ENCODE data around the gene AFM. TPM values are rescaled to one million over a fixed set of nuclear protein-coding genes. Genes with fewer than 3 reads are reported as not detected.

AFM gene, protein sequence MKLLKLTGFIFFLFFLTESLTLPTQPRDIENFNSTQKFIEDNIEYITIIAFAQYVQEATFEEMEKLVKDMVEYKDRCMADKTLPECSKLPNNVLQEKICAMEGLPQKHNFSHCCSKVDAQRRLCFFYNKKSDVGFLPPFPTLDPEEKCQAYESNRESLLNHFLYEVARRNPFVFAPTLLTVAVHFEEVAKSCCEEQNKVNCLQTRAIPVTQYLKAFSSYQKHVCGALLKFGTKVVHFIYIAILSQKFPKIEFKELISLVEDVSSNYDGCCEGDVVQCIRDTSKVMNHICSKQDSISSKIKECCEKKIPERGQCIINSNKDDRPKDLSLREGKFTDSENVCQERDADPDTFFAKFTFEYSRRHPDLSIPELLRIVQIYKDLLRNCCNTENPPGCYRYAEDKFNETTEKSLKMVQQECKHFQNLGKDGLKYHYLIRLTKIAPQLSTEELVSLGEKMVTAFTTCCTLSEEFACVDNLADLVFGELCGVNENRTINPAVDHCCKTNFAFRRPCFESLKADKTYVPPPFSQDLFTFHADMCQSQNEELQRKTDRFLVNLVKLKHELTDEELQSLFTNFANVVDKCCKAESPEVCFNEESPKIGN
- total RNA-seq: not detected

DNA sequence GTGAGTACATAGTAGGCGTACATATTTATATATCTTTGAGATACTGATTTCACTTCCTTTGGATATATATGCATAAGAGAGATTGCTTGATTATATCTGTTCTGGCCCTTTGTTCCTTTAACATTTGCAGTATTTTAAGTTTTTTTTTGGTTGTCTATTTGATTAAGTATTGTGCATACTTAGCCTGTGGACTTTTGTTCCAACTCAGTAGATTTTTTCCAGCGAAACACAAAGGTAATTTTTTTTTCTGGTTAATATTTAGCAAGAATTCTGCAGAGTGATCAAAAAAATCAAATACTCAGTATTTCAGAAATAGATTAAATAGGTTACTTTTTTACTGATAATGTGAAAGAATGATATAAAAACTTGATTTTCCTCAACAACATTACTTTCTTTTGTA lies at the start of gene AFM:
Gene AFM, plus strand, starts transcription at position 388 of the 400 bp plus-strand sequence. CDS start 31 bp downstream, outside the sequence.
- Mint-ChIP-seq H3K4me3 (no peak within 1 kb of the TSS), H3K27ac (no peak within 1 kb of the TSS), H3K9me3 (no peaks in the 10 kb centered on the region), H3K4me1 (ENCODE audit: low read depth) (no peaks in the 10 kb centered on the region), H3K36me3 (no peaks in the 10 kb centered on the region), H3K27me3 (peaks cover 4% of the 10 kb centered on the region)
- no peak for DNase-seq
- ChIA-PET POLR2A (no interaction called here), CTCF (no interaction called here)
- intact Hi-C loops (cut with micrococcal nuclease): no loop called here

DNA sequence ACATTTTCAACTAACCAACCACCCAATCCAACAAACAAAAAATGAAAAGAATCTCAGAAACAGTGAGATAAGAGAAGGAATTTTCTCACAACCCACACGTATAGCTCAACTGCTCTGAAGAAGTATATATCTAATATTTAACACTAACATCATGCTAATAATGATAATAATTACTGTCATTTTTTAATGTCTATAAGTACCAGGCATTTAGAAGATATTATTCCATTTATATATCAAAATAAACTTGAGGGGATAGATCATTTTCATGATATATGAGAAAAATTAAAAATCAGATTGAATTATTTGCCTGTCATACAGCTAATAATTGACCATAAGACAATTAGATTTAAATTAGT lies 49.8 kb upstream of the AFM start:
- no peaks in the 10 kb centered on the region for H3K9me3 Mint-ChIP-seq
- H3K4me1 Mint-ChIP-seq (ENCODE audit: low read depth): no peaks in the 10 kb centered on the region
- peaks cover 6% of the 10 kb centered on the region for H3K27me3 Mint-ChIP-seq
- H3K4me3 Mint-ChIP-seq: no peak overlapping the region
- DNase-seq: no peak
- intact Hi-C loops (cut with micrococcal nuclease): no loop called here
- ChIA-PET CTCF (interaction anchor here (3.7 kb wide), 1 partner anchor 15 kb away, joined by 13 read pairs; no protein-coding TSS in a partner anchor), POLR2A (no interaction called here)
- H3K36me3 Mint-ChIP-seq: no peaks in the 10 kb centered on the region
- no peak overlapping the region for H3K27ac Mint-ChIP-seq

DNA sequence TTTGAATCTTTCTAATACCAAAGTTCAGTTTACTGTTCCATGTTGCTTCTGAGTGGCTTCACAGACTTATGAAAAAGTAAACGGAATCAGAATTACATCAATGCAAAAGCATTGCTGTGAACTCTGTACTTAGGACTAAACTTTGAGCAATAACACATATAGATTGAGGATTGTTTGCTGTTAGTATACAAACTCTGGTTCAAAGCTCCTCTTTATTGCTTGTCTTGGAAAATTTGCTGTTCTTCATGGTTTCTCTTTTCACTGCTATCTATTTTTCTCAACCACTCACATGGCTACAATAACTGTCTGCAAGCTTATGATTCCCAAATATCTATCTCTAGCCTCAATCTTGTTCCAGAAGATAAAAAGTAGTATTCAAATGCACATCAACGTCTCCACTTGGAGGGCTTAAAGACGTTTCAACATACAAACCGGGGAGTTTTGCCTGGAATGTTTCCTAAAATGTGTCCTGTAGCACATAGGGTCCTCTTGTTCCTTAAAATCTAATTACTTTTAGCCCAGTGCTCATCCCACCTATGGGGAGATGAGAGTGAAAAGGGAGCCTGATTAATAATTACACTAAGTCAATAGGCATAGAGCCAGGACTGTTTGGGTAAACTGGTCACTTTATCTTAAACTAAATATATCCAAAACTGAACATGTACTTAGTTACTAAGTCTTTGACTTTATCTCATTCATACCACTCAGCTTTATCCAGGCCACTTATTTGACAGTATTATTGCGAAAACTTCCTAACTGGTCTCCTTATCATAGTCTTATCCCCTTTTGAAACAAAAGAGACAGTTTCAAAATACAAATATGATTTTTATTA lies 49.2 kb upstream of the AFM start:
- no peak overlapping the region for H3K4me3 Mint-ChIP-seq
- no peaks in the 10 kb centered on the region for H3K4me1 Mint-ChIP-seq (ENCODE audit: low read depth)
- CTCF ChIA-PET: interaction anchor here (3.7 kb wide), 1 partner anchor 14 kb away, joined by 13 read pairs; no protein-coding TSS in a partner anchor
- POLR2A ChIA-PET: no interaction called here
- peaks cover 6% of the 10 kb centered on the region for H3K27me3 Mint-ChIP-seq
- no peak for DNase-seq
- H3K9me3 Mint-ChIP-seq: no peaks in the 10 kb centered on the region
- H3K27ac Mint-ChIP-seq: no peak overlapping the region
- intact Hi-C loops (cut with micrococcal nuclease): no loop called here
- no peaks in the 10 kb centered on the region for H3K36me3 Mint-ChIP-seq

DNA sequence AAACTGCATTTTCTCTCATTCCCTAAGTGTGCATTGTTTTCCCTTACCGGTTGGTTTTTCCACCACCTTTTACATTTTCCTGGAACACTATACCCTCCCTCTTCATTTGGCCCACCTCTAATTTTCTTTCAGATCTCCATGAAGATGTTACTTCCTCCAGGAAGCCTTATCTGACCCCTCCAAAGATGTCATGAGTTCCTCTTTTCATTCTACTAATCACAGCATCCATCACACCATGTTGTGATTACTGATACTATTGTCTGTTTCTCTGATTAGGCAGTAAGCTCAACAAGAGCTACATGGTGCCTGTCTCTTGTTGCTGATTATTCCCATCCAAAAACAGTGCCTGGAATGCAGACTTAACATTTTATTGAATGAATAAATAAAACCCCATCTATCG lies 48.4 kb upstream of the AFM start:
- peaks cover 6% of the 10 kb centered on the region for H3K27me3 Mint-ChIP-seq
- no peak overlapping the region for H3K27ac Mint-ChIP-seq
- H3K4me1 Mint-ChIP-seq (ENCODE audit: low read depth): no peaks in the 10 kb centered on the region
- no peak overlapping the region for H3K4me3 Mint-ChIP-seq
- ChIA-PET POLR2A (no interaction called here), CTCF (interaction anchor here (3.7 kb wide), 1 partner anchor 13 kb away, joined by 13 read pairs; no protein-coding TSS in a partner anchor)
- intact Hi-C loops (cut with micrococcal nuclease): no loop called here
- no peaks in the 10 kb centered on the region for H3K36me3 Mint-ChIP-seq
- no peaks in the 10 kb centered on the region for H3K9me3 Mint-ChIP-seq
- no peak for DNase-seq

DNA sequence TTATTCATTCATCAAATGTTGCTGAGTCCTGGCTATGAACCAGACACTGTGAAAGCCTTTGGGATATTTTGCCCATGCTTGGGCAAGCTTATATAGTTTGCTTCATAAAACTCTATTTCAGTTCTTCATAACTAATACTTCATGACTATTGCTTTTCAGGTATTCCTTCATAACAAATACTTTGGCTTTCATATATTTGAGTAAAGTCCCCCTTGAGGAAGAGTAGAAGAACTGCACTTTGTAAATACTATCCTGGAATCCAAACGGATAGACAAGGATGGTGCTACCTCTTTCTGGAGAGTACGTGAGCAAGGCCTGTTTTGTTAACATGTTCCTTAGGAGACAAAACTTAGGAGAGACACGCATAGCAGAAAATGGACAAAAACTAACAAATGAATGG lies 47.2 kb upstream of the AFM start:
- intact Hi-C loops (cut with micrococcal nuclease): no loop called here
- H3K4me3 Mint-ChIP-seq: no peak overlapping the region
- ChIA-PET CTCF (interaction anchor here (0.7 to 1.3 kb wide), 2 partner anchors 12 to 206 kb away, joined by 3 to 6 read pairs; no protein-coding TSS in a partner anchor), POLR2A (no interaction called here)
- H3K27ac Mint-ChIP-seq: no peak overlapping the region
- no peak for DNase-seq
- H3K4me1 Mint-ChIP-seq (ENCODE audit: low read depth): no peaks in the 10 kb centered on the region
- no peaks in the 10 kb centered on the region for H3K9me3 Mint-ChIP-seq
- peaks cover 6% of the 10 kb centered on the region for H3K27me3 Mint-ChIP-seq
- H3K36me3 Mint-ChIP-seq: no peaks in the 10 kb centered on the region

DNA sequence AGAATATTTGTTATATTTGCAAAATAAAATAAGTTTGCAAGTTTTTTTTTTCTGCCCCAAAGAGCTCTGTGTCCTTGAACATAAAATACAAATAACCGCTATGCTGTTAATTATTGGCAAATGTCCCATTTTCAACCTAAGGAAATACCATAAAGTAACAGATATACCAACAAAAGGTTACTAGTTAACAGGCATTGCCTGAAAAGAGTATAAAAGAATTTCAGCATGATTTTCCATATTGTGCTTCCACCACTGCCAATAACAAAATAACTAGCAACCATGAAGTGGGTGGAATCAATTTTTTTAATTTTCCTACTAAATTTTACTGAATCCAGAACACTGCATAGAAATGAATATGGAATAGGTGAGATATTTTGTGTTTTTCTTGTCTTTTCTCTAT lies 45.6 kb upstream of the AFM start, which contains the start of gene AFP:
Gene AFP, plus strand, starts transcription at position 238 of the 400 bp plus-strand sequence. Its CDS starts 42 bp downstream, at position 280.
- Mint-ChIP-seq H3K9me3 (no peaks in the 10 kb centered on the region), H3K36me3 (no peaks in the 10 kb centered on the region), H3K27me3 (peaks cover 4% of the 10 kb centered on the region), H3K4me1 (ENCODE audit: low read depth) (no peaks in the 10 kb centered on the region), H3K4me3 (no peak within 1 kb of the TSS), H3K27ac (no peak within 1 kb of the TSS)
- DNase-seq: no peak
- CTCF ChIA-PET: no interaction called here
- intact Hi-C loops (cut with micrococcal nuclease): no loop called here
- POLR2A ChIA-PET: no interaction called here

DNA sequence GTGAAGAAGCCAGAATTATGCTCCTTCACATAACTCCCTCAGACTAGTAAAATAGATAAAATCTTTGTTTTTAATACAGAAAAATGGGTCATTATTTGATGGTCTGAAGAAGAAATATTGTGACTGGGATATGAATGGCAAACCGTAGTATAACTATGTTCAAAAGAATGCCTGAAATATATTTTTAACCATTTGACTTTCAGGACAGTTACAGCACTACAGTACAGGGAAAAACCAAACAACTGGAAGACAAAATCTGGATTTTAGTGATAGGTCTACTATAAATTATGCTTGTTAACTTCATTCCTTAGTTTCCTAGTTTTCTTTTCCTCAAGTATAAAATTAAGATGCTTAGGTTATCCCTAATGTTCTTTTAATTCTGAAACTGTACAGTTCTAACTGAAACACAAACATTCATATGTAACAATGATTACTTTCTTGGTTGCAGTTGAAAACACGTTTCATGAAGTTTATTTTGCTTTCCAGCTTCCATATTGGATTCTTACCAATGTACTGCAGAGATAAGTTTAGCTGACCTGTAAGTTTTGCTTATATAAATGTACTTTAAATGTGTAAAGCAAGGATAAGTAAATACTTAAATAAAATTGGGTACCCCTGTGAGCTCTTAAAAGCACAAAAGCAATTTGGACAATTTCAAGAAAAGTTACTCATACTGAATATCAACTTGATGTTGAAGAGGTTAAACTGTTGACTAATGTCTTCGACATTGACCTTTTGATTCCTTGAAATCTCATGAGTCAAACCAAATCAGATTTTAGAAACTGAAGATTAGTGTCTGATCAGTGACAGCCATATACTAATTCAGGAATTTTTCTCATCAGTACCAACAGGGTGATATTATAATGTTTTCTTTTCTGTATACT lies 44.6 kb upstream of the AFM start:
- DNase-seq: no peak
- H3K36me3 Mint-ChIP-seq: no peaks in the 10 kb centered on the region
- H3K9me3 Mint-ChIP-seq: no peaks in the 10 kb centered on the region
- H3K27me3 Mint-ChIP-seq: peaks cover 7% of the 10 kb centered on the region
- H3K27ac Mint-ChIP-seq: no peak overlapping the region
- intact Hi-C loops (cut with micrococcal nuclease): no loop called here
- ChIA-PET POLR2A (no interaction called here), CTCF (no interaction called here)
- H3K4me3 Mint-ChIP-seq: no peak overlapping the region
- H3K4me1 Mint-ChIP-seq (ENCODE audit: low read depth): no peaks in the 10 kb centered on the region

DNA sequence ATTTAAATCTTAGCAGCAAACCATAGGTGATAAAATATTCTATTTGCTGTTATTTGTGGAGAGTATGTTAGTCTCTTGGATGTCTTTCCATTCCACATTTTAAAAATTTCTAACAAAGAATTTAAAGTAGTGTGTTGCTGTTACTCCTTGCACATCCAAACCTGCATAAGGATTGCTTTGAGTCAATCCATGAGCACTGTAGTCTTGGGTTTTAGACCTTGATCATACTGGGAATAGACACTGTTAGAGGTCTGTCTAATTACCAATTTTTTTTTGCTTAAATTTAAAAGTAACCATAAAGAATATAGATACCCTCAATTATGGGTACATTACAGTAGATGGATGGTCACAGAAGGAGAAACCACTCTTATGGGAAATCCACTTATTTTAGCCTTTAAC lies 44.0 kb upstream of the AFM start:
- Mint-ChIP-seq H3K4me3 (no peak overlapping the region), H3K27me3 (peaks cover 7% of the 10 kb centered on the region), H3K27ac (no peak overlapping the region), H3K36me3 (no peaks in the 10 kb centered on the region), H3K4me1 (ENCODE audit: low read depth) (no peaks in the 10 kb centered on the region), H3K9me3 (no peaks in the 10 kb centered on the region)
- POLR2A ChIA-PET: no interaction called here
- DNase-seq: no peak
- intact Hi-C loops (cut with micrococcal nuclease): no loop called here
- CTCF ChIA-PET: interaction anchor here (1.1 kb wide), 1 partner anchor 9 kb away, joined by 3 read pairs; no protein-coding TSS in a partner anchor

DNA sequence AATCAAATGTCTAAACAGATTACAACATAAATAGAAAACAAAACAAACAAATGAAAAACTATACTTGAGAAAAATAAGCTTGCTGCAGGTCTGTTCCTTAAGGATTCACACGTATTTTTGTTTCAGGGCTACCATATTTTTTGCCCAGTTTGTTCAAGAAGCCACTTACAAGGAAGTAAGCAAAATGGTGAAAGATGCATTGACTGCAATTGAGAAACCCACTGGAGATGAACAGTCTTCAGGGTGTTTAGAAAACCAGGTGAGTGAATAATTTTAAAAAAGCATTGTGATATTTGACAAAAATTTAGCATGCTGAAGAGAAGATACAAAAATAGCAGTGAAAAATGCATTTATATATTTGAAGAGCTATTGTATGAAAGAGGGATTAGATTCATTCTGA lies 43.5 kb upstream of the AFM start:
- Mint-ChIP-seq H3K27ac (no peak overlapping the region), H3K36me3 (no peaks in the 10 kb centered on the region), H3K27me3 (peaks cover 7% of the 10 kb centered on the region), H3K4me1 (ENCODE audit: low read depth) (no peaks in the 10 kb centered on the region), H3K9me3 (no peaks in the 10 kb centered on the region), H3K4me3 (no peak overlapping the region)
- DNase-seq: no peak
- ChIA-PET CTCF (interaction anchor here (1.1 kb wide), 1 partner anchor 8 kb away, joined by 3 read pairs; no protein-coding TSS in a partner anchor), POLR2A (no interaction called here)
- intact Hi-C loops (cut with micrococcal nuclease): no loop called here

DNA sequence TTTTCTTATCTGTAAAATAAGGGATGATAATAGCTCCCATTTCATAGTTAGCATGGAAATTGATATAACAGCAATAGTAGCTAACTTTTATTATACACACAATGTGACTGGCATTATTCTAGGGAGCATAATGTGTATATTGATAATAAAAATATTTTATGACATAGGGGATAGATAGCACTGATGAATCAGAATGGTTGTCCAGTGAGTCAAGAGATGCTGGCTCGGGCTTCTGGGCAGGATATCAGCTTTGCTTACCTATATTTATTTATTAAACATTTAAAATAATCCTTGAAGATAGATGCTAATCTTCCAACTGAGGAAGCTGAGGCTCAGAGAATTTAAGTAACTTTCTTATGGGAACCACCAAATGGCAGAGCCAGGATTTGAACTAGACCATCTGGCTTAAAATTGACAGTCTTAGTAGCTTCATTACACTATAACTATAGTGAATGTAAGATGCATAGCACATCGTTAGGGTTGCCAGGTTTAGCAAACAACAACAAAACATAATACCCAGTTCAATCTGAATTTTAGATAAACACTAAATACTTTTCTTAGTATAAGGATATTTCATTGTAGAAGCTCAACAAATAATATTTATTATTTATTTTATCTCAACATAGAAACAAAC lies 42.8 kb upstream of the AFM start:
- Mint-ChIP-seq H3K4me1 (ENCODE audit: low read depth) (no peaks in the 10 kb centered on the region), H3K27me3 (peaks cover 10% of the 10 kb centered on the region), H3K9me3 (no peaks in the 10 kb centered on the region), H3K4me3 (no peak overlapping the region), H3K27ac (no peak overlapping the region), H3K36me3 (no peaks in the 10 kb centered on the region)
- intact Hi-C loops (cut with micrococcal nuclease): no loop called here
- ChIA-PET POLR2A (no interaction called here), CTCF (interaction anchor here (1.1 kb wide), 1 partner anchor 8 kb away, joined by 3 read pairs; no protein-coding TSS in a partner anchor)
- DNase-seq: no peak

DNA sequence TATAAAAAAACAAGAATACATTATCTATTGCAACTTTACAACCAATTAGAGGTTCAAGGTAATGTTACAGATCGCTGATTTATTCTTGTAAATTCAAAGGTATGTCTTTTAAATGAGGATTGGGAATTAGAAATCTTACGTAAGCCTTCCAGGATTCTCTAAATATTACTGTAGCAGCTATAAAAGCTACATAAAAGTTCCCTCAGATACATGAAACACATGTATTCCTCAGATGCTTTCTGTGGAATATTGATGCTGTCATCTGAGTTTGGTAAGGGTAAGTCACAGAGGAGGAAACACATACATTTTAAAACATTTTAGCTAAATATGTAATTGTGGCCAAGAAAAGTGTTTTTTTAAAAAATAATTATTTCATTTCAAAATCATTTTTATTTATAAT lies 42.1 kb upstream of the AFM start:
- DNase-seq: no peak
- no peaks in the 10 kb centered on the region for H3K9me3 Mint-ChIP-seq
- no peak overlapping the region for H3K4me3 Mint-ChIP-seq
- H3K27me3 Mint-ChIP-seq: peaks cover 9% of the 10 kb centered on the region
- ChIA-PET CTCF (no interaction called here), POLR2A (no interaction called here)
- H3K4me1 Mint-ChIP-seq (ENCODE audit: low read depth): no peaks in the 10 kb centered on the region
- intact Hi-C loops (cut with micrococcal nuclease): no loop called here
- no peaks in the 10 kb centered on the region for H3K36me3 Mint-ChIP-seq
- H3K27ac Mint-ChIP-seq: no peak overlapping the region
